Common myeloid progenitor, CD34-positive (primary cell): ENCODE results near the gene MIOS. TPM values are rescaled to one million over a fixed set of nuclear protein-coding genes. Genes with fewer than 3 reads are reported as not detected.

Source experiments
- CTCF ChIA-PET: fragments of 350-600 bp; sonication (Branson Sonifier 250); formaldehyde crosslinking; loops from one replicate; lab custom pipeline; 2021; ENCODE audit warnings: antibody characterized with exemption; lab: Charles Lee
- POLR2A ChIA-PET: fragments of 350-600 bp; sonication (Branson Sonifier 250); formaldehyde crosslinking; loops from one replicate; lab custom pipeline; 2021; ENCODE audit warnings: antibody characterized with exemption; lab: Charles Lee
- DNase-seq, 3 donors: peaks; one replicate each; pipeline versions ENCODE4 v3.0.0 to v3.0.0-alpha.2; 2013
- H3K27ac ChIP-seq, 2 experiments: 1 replicate in 1 of 2; 2 replicates in 1 of 2; pipeline ENCODE4 v1.7.0; 2013; ENCODE audit warnings: inconsistent platforms in 2 of 2, low read length in 2 of 2, mild to moderate bottlenecking in 2 of 2, low read depth in 1 of 2, moderate library complexity in 1 of 2; ENCODE audit not compliant: severe bottlenecking in 2 of 2, insufficient read depth in 1 of 2, poor library complexity in 1 of 2
- H3K27me3 ChIP-seq, 5 experiments: replicated peaks in 2 of 5; 1 replicate in 3 of 5; 2 replicates in 2 of 5; pipeline versions ENCODE4 v1.6.1 to v1.7.0; 2013; ENCODE audit warnings: low read length in 4 of 5, mild to moderate bottlenecking in 2 of 5, moderate library complexity in 2 of 5, inconsistent platforms in 1 of 5; ENCODE audit not compliant: insufficient read depth in 5 of 5, control insufficient read depth in 4 of 5
- H3K36me3 ChIP-seq, 4 experiments: 1 replicate in 2 of 4; 2 replicates in 2 of 4; pipeline versions ENCODE4 v1.6.1 to v1.7.0; 2013; ENCODE audit warnings: low read length in 3 of 4, control low read depth in 1 of 4, mild to moderate bottlenecking in 1 of 4; ENCODE audit not compliant: control insufficient read depth in 4 of 4, insufficient read depth in 4 of 4
- H3K4me1 ChIP-seq, 4 experiments: 1 replicate in 3 of 4; 2 replicates in 1 of 4; pipeline versions ENCODE4 v1.6.1 to v1.7.1; 2013; ENCODE audit warnings: low read length in 3 of 4, mild to moderate bottlenecking in 3 of 4, control low read depth in 1 of 4, inconsistent platforms in 1 of 4, moderate library complexity in 1 of 4; ENCODE audit not compliant: control insufficient read depth in 4 of 4, insufficient read depth in 4 of 4; ENCODE audit errors: control extremely low read depth in 1 of 4
- H3K4me3 ChIP-seq, 7 experiments: 1 replicate in 4 of 7; 2 replicates in 3 of 7; pipeline versions ENCODE4 v1.5.1 to v1.7.0; 2013; ENCODE audit warnings: mild to moderate bottlenecking in 7 of 7, low read length in 6 of 7, moderate library complexity in 6 of 7, inconsistent platforms in 2 of 7, low read depth in 2 of 7, control low read depth in 1 of 7; ENCODE audit not compliant: insufficient read depth in 4 of 7, control insufficient read depth in 1 of 7; ENCODE audit errors: extremely low read depth in 1 of 7
- H3K9me3 ChIP-seq, 5 experiments: 1 replicate in 4 of 5; 2 replicates in 1 of 5; pipeline versions ENCODE4 v1.6.1 to v1.7.1; 2013; ENCODE audit warnings: low read length in 4 of 5, mild to moderate bottlenecking in 2 of 5, inconsistent platforms in 1 of 5, low read depth in 1 of 5, moderate library complexity in 1 of 5; ENCODE audit not compliant: control insufficient read depth in 4 of 5, insufficient read depth in 2 of 5; ENCODE audit errors: control extremely low read depth in 1 of 5
- WGBS: methylation state at CpG from one replicate; pipeline ENCODE4 v1.1.5; 2013; ENCODE audit not compliant: insufficient coverage; 5-methylcytosine and 5-hydroxymethylcytosine counted together
- polyA plus RNA-seq: library from polyadenylated mRNA; unstranded; fragments of 120-200 nt; gene quantifications from one replicate; pipeline ENCODE4 v1.2.1, GENCODE V29; 2013

Gene MIOS
- polyA plus RNA-seq, result 28.4 TPM

DNA sequence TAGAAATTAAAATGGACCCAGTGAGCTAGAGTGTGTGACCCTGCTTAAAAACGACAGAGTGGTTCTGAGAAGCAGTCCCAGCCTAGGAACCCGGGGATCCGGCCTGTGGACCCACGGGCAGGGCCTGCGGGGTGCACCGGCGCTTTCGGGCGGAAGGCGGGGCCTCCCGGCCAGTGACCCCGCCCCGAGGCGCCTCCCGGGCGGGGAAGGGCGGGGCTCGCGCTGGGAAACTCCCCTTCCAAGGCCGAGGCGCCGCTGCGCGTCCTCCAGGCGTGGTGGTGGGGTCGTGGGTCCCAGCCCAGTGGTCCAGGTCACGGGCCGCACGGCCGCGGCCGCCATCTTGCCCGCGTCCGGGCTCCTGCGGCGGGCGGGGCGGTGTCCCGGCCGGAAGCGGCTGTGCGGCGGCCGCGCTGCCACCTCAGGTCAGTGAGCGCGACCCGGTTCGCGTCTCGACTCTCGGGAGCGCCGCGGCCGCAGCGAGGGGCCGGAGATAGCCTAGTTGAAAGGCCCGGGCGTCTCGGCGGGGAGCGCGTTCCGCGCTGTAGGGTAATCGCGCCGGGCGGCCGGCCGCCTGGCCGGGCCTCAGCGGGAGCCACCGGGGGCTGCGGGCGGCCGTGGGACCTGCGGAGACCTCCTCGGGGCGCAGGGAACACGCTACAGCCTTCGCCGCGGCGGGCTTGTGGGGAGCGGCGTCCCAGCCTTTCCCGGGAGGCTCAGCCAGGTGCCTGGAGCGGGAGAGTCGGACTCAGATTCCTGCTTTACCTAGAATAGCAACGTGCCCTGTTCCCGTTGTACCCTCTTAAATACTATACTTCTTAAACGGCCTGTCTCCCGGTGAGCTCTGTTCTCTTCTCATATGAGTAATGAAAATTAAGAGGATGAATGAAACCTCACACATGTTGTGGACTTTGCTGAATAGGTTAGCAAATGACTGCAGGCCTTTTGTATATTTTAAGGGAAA, at the start of gene MIOS:
TSS of gene MIOS (plus strand) at position 234 of the 961 bp plus-strand sequence. CDS start 5,592 bp downstream, outside the sequence.
- POLR2A ChIA-PET, result no interaction called here
- peaks cover 20 to 25% (median 20%) of the 10 kb centered on the region in 4 experiments for H3K4me1 ChIP-seq
- H3K27ac ChIP-seq, result peak within 1 kb of the TSS; percentile 81 to 91
- CTCF ChIA-PET, result interaction anchor here (1.0 kb wide), 1 partner anchor 29 kb away, joined by 3 read pairs; no protein-coding TSS in a partner anchor
- peak; percentile 80 to 91 (median 91) for DNase-seq
- WGBS, result 0% methylated on average over 53 of the region's 96 CpGs
- H3K4me3 ChIP-seq, result peak within 1 kb of the TSS; percentile 78 to 93 (median 86)
- no peaks in the 10 kb centered on the region for H3K9me3 ChIP-seq
- peaks cover 0 to 9% (median 3%) of the 10 kb centered on the region in 4 experiments for H3K36me3 ChIP-seq
- H3K27me3 ChIP-seq, result no peaks in the 10 kb centered on the region

DNA sequence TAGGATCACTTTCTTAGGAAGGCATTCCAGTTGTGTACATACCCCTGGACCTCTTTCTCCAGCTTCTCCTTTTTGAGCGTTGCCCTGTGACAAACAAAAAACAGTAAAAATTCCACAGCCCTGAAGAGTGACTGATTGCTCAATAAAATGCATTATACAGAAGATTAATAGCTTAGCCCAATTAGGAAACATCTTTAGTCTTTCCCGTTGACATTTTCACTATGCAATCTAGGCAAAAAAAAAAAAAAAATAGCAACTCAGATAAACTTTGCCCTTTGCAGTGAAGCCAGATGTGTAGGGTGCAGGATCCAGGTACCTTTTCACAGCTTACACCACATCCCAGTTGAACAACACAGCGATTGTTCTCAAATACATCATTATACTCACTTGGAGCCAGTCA, 48.9 kb upstream of the MIOS start:
- H3K27me3 ChIP-seq, result no peaks in the 10 kb centered on the region
- H3K27ac ChIP-seq, result no peak overlapping the region
- no CpG with 5 or more reads among the region's 3 CpGs for WGBS
- H3K9me3 ChIP-seq, result no peaks in the 10 kb centered on the region
- peaks cover 0 to 3% (median 0%) of the 10 kb centered on the region in 4 experiments for H3K4me1 ChIP-seq
- ChIA-PET POLR2A (no interaction called here), CTCF (no interaction called here)
- H3K4me3 ChIP-seq, result no peak overlapping the region
- DNase-seq, result no peak
- H3K36me3 ChIP-seq, result no peaks in the 10 kb centered on the region

DNA sequence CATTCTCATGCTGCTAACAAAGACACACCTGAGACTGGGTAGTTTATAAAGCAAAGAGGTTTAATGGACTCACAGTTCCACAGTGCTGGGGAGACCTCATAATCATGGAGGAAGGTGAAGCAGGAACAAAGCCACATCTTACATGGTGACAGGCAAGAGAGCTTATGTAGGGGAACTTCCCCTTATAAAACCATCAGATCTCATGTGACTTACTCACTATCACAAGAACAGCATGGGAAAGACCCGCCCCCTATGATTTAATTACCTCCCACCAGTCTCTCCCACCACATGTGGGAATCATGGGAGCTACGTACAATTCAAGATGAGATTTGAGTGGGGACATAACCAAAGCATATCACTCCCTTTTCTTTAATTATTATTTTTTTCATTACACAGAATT, 47.6 kb upstream of the MIOS start:
- DNase-seq, result peak in 2 of 3 donors; percentile 4
- Histone ChIP-seq H3K27me3 (no peaks in the 10 kb centered on the region), H3K9me3 (no peaks in the 10 kb centered on the region), H3K27ac (no peak overlapping the region), H3K4me1 (peaks cover 0 to 3% (median 0%) of the 10 kb centered on the region in 4 experiments), H3K4me3 (no peak overlapping the region), H3K36me3 (no peaks in the 10 kb centered on the region)
- CTCF ChIA-PET, result no interaction called here
- POLR2A ChIA-PET, result no interaction called here
- WGBS, result 100% methylated on average over 1 of the region's 2 CpGs

DNA sequence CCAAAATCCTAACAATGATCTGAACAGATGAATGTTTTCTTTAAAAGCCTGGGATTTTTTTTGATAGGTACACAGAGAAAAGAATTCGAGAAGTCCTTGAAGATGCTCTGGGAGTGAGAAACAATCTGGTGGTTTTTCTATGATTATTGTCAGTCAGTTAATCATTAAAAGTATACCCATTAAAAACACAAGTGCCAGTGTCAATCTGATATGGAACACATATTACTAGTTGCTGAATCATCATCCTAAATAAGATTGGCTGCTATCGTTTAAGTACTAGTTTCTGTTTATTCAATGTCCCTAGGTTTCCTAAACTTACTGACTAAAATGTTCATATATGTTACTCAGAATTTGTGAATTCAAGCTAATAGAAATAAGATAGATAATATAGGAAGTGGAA, 47.2 kb upstream of the MIOS start:
- ChIA-PET CTCF (no interaction called here), POLR2A (no interaction called here)
- H3K27ac ChIP-seq, result no peak overlapping the region

DNA sequence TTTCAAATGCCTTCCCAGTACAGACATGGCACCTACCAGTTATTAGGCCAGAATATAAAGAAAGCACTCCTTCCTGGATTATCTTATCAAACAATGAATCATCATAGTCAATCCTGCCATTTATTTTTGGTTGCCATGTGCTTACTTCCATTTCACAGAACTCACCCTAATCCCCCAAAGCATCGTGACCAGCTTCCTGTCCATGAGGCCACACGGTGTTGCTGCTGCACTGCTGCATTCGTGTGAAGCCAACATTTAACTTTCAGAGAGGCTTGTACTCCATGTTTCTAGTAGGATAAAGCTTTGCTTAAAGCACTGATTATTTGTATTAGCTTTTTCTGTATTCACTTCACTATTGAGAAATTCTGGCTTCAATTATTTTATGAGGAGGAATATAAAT, 45.4 kb upstream of the MIOS start:
- DNase-seq, result peak in 2 of 3 donors; percentile 36 to 48
- Histone ChIP-seq H3K4me3 (no peak overlapping the region), H3K9me3 (no peaks in the 10 kb centered on the region), H3K4me1 (peaks cover 0 to 3% (median 0%) of the 10 kb centered on the region in 4 experiments), H3K36me3 (no peaks in the 10 kb centered on the region), H3K27me3 (no peaks in the 10 kb centered on the region), H3K27ac (no peak overlapping the region)
- CTCF ChIA-PET, result no interaction called here
- 8% methylated on average over 2 of the region's 3 CpGs for WGBS
- POLR2A ChIA-PET, result no interaction called here

More for the DNA sequence above, 47.2 kb upstream of the MIOS start:
- no peaks in the 10 kb centered on the region for H3K36me3 ChIP-seq
- no CpG with 5 or more reads among the region's 2 CpGs for WGBS
- no peak for DNase-seq
- H3K4me1 ChIP-seq, result peaks cover 0 to 3% (median 0%) of the 10 kb centered on the region in 4 experiments
- no peaks in the 10 kb centered on the region for H3K9me3 ChIP-seq
- H3K4me3 ChIP-seq, result no peak overlapping the region
- no peaks in the 10 kb centered on the region for H3K27me3 ChIP-seq

DNA sequence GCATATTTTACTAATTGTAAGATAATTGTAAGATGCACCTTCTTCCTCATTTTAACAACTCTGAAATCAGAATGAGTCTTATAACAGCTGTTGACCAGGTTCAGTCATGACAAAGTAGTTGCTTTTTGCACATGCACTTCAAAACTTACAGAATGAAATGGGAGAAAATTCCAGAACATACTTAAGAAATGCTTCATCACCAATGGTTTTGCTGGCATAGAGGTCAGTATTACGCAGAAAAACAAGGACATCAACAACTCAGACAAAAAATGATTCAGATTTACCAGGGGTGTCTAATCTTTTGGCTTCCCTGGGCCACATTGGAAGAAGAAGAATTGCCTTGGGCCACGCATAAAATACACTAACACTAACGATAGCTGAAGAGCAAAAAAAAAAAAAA, 44.3 kb upstream of the MIOS start:
- no peak overlapping the region for H3K27ac ChIP-seq
- ChIA-PET CTCF (interaction anchor here (1.1 kb wide), 1 partner anchor 430 kb away, joined by 3 read pairs; no protein-coding TSS in a partner anchor), POLR2A (interaction anchor here (1.3 kb wide), 1 partner anchor 425 kb away, joined by 3 read pairs; no protein-coding TSS in a partner anchor)
- DNase-seq, result no peak
- WGBS, result no CpG with 5 or more reads among the region's 3 CpGs
- no peak overlapping the region for H3K4me3 ChIP-seq
- no peaks in the 10 kb centered on the region for H3K36me3 ChIP-seq
- H3K27me3 ChIP-seq, result no peaks in the 10 kb centered on the region
- H3K9me3 ChIP-seq, result no peaks in the 10 kb centered on the region
- H3K4me1 ChIP-seq, result peaks cover 0 to 3% (median 0%) of the 10 kb centered on the region in 4 experiments

DNA sequence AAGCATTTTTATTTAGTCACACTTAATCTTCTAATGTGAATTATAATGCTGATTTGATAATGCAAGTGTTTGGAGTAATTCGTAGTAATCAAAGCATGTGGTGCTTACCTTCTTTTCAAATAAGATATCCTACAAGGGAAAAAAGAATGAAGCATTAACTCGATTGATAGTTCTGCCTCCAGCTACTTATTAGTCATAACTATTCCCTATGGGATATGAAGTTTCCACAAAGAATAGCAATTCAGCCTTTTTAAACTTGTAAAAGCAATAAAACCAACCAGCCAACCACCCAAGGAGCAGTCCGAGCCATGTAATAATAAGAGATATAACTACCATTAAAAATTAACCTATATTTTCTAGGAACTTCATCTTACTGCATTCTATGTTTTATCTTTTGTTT, 42.6 kb upstream of the MIOS start:
- 100% methylated on average over 1 of the region's 3 CpGs for WGBS
- Histone ChIP-seq H3K4me1 (peaks cover 0 to 3% (median 0%) of the 10 kb centered on the region in 4 experiments), H3K4me3 (no peak overlapping the region), H3K27ac (no peak overlapping the region), H3K9me3 (no peaks in the 10 kb centered on the region), H3K27me3 (no peaks in the 10 kb centered on the region), H3K36me3 (no peaks in the 10 kb centered on the region)
- CTCF ChIA-PET, result interaction anchor here (0.8 kb wide), 1 partner anchor 9 kb away, joined by 3 read pairs; no protein-coding TSS in a partner anchor
- DNase-seq, result no peak
- POLR2A ChIA-PET, result no interaction called here
